ENCODE data around the gene NRF1. TPM values are rescaled to one million over a fixed set of nuclear protein-coding genes. Genes with fewer than 3 reads are reported as not detected.
"Not testable (repeated sequence)": the region's sequence is repeated elsewhere in the genome, so short reads cannot be mapped to it uniquely, and the experiment has no call there.

The NRF1 gene
- 10.3 and 13.1 TPM in 2 replicates for polyA plus RNA-seq (2011; rRNA removed)
- polyA minus RNA-seq (2011; rRNA and poly(A)+ RNA removed) = 22.8 and 32.2 TPM in 2 replicates

- POLR2A ChIA-PET = no interaction called here
- peak; percentile 72 for DNase-seq (ENCODE audit: low read depth, low spot score)
- peak within 1 kb of the TSS; percentile 91 for H3K27ac ChIP-seq (ENCODE audit: low read depth, low read length)
Measured at GRCh38 chr7:129611246-129612111, at the start of gene NRF1. NRF1 (plus strand) TSS chr7:129611720; CDS start chr7:129657352, 45,632 bp downstream.

DNA sequence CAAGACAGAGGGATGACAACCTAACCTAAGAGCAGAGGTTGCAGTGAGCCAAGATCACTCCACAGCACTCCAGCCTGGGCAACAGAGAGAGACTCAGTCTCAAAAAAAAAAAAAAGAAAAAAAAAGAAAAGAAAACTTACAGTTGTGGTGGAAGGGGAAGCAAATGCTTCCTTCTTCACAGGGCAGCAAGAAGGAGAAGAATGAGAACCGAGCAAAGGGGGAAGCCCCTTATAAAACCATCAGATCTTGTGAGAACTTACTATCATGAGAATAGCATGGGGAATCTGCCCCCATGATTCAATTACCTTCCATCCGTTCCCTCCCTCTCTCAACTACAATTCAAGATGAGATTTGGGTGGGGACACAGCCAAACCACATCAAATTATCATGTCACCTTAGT, 45.2 kb upstream of the NRF1 start:
- POLR2A ChIA-PET; CTCF ChIA-PET; H3K27me3 ChIP-seq (ENCODE audit: control insufficient read depth, insufficient read depth, low read length): not testable (repeated sequence)

More at GRCh38 chr7:129611246-129612111, at the start of gene NRF1:
- no peaks in the 10 kb centered on the region; the same call in 1 of the 2 replicates for H3K9me3 ChIP-seq (ENCODE audit: control insufficient read depth, insufficient read depth, low read length)
- H3K4me3 ChIP-seq (ENCODE audit: low read depth, low read length) = peak within 1 kb of the TSS; percentile 87
- no peak for TF ChIP-seq CTCF (IDR thresholded peaks at IDR 0.05; ENCODE audit: low read depth, low read length)
- no peaks in the 10 kb centered on the region for H3K27me3 ChIP-seq (ENCODE audit: control insufficient read depth, insufficient read depth, low read length)
- CTCF ChIA-PET = interaction anchor here (0.7 to 3.0 kb wide), 5 partner anchors 11 to 1262 kb away, joined by 3 to 24 read pairs (median 4); no protein-coding TSS in a partner anchor

DNA sequence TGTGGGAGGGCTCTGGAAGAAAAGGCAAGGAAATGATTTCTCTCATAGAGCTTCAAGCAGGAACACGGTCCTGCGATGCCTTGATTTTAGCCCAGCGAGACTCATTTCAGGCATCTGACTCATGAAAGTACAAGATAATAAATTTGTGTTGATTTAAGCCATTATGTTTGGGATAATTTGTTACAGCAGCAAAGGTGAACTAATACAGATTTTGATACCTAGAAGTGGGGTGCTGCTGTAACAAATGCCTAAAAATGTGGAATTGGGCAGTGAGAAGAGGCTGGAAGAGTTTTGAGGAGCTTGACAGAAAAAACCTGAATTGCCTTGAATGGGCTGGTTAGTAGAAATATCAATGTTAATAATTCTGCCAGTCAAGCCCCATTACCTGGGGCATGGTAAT, 44.1 kb upstream of the NRF1 start:
- Histone ChIP-seq H3K27ac (ENCODE audit: low read depth, low read length) (no peak overlapping the region), H3K9me3 (ENCODE audit: control insufficient read depth, insufficient read depth, low read length) (no peaks in the 10 kb centered on the region; the same call in 1 of the 2 replicates), H3K4me3 (ENCODE audit: low read depth, low read length) (no peak overlapping the region), H3K27me3 (ENCODE audit: control insufficient read depth, insufficient read depth, low read length) (peaks cover 7% of the 10 kb centered on the region)
- TF ChIP-seq CTCF (IDR thresholded peaks at IDR 0.05; ENCODE audit: low read depth, low read length) = no peak
- no peak for DNase-seq (ENCODE audit: low read depth, low spot score)
- POLR2A ChIA-PET = no interaction called here
- CTCF ChIA-PET = interaction anchor here (1.6 kb wide), 1 partner anchor 404 kb away, joined by 3 read pairs; no protein-coding TSS in a partner anchor

More for the DNA sequence above, 45.2 kb upstream of the NRF1 start:
- not testable (repeated sequence) for DNase-seq (ENCODE audit: low read depth, low spot score); H3K27ac ChIP-seq (ENCODE audit: low read depth, low read length); H3K9me3 ChIP-seq (ENCODE audit: control insufficient read depth, insufficient read depth, low read length); H3K4me3 ChIP-seq (ENCODE audit: low read depth, low read length)

- no peaks in the 10 kb centered on the region; the same call in 1 of the 2 replicates for H3K9me3 ChIP-seq (ENCODE audit: control insufficient read depth, insufficient read depth, low read length)
- no peak overlapping the region for H3K4me3 ChIP-seq (ENCODE audit: low read depth, low read length)
- H3K27ac ChIP-seq (ENCODE audit: low read depth, low read length) = no peak overlapping the region
- CTCF ChIA-PET = interaction anchor here (1.6 kb wide), 1 partner anchor 404 kb away, joined by 3 read pairs; no protein-coding TSS in a partner anchor
- POLR2A ChIA-PET = no interaction called here
- peaks cover 7% of the 10 kb centered on the region for H3K27me3 ChIP-seq (ENCODE audit: control insufficient read depth, insufficient read depth, low read length)
- TF ChIP-seq CTCF (IDR thresholded peaks at IDR 0.05; ENCODE audit: low read depth, low read length) = no peak
- no peak for DNase-seq (ENCODE audit: low read depth, low spot score)
Measured at GRCh38 chr7:129568240-129568639, 43.3 kb upstream of the NRF1 start.

DNA sequence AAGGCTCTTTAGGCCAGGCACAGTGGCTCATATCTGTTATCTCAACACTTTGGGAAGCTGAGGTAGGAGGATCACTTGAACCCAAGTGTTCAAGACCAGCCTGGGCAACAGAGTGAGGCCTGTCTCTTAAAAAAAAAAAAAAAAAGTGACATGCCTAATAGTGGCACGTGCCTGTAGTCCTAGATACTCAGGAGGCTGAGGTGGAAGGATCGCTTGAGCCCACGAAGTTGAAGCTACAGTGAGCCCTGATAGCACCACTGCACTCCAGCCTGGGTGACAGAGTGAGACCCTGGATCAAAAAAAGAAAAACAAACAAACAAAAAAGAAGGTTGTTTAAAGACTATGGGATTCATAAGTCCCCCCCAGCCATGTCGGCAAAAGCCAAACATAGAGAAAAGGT, 42.2 kb upstream of the NRF1 start:
- no peak overlapping the region for H3K4me3 ChIP-seq (ENCODE audit: low read depth, low read length)
- TF ChIP-seq CTCF (IDR thresholded peaks at IDR 0.05; ENCODE audit: low read depth, low read length) = no peak
- POLR2A ChIA-PET = interaction anchor here (0.7 kb wide), 2 partner anchors 34 to 45 kb away, joined by 4 to 5 read pairs; no protein-coding TSS in a partner anchor
- no peak overlapping the region for H3K27ac ChIP-seq (ENCODE audit: low read depth, low read length)
- DNase-seq (ENCODE audit: low read depth, low spot score) = no peak
- no peaks in the 10 kb centered on the region; the same call in 1 of the 2 replicates for H3K9me3 ChIP-seq (ENCODE audit: control insufficient read depth, insufficient read depth, low read length)
- peaks cover 3% of the 10 kb centered on the region for H3K27me3 ChIP-seq (ENCODE audit: control insufficient read depth, insufficient read depth, low read length)
- CTCF ChIA-PET = no interaction called here
